CD14-positive monocyte (primary cell): ENCODE results near the gene STXBP2. TPM values are rescaled to one million over a fixed set of nuclear protein-coding genes. Genes with fewer than 3 reads are reported as not detected.

Experiments
- DNase-seq, 3 donors: peaks; one replicate each; pipeline ENCODE4 v3.0.0-alpha.2; 2011 to 2022
- H2AFZ ChIP-seq: 2 replicates; pipeline ENCODE4 v1.6.0; 2012; ENCODE audit warnings: mild to moderate bottlenecking, low read depth, low read length, inconsistent platforms; ENCODE audit not compliant: insufficient read depth, poor library complexity, severe bottlenecking
- H3K27ac ChIP-seq, 2 donors: 1 replicate in 1 of 2; 2 replicates in 1 of 2; pipeline ENCODE4 v1.5.1; 2012 to 2013; ENCODE audit warnings: low read length in 2 of 2, control low read depth in 1 of 2, inconsistent platforms in 1 of 2, low read depth in 1 of 2, mild to moderate bottlenecking in 1 of 2
- H3K27me3 ChIP-seq, 2 donors: one replicate each; pipeline versions ENCODE4 v1.6.0 to v1.6.1; 2011 to 2013; ENCODE audit warnings: low read length in 2 of 2; ENCODE audit not compliant: control insufficient read depth in 2 of 2, insufficient read depth in 2 of 2
- H3K36me3 ChIP-seq, 2 donors: replicated peaks in 1 of 2; 1 replicate in 1 of 2; 2 replicates in 1 of 2; pipeline versions ENCODE4 v1.5.1 to v1.6.1; 2012 to 2013; ENCODE audit warnings: low read length in 2 of 2, control low read depth in 1 of 2, inconsistent platforms in 1 of 2, mild to moderate bottlenecking in 1 of 2; ENCODE audit not compliant: insufficient read depth in 2 of 2, control insufficient read depth in 1 of 2
- H3K4me1 ChIP-seq, 2 donors: 1 replicate in 1 of 2; 2 replicates in 1 of 2; pipeline versions ENCODE4 v1.5.1 to v1.6.1; 2012 to 2013; ENCODE audit warnings: low read length in 2 of 2, control low read depth in 1 of 2, inconsistent platforms in 1 of 2, mild to moderate bottlenecking in 1 of 2, moderate library complexity in 1 of 2; ENCODE audit not compliant: insufficient read depth in 2 of 2, control insufficient read depth in 1 of 2
- H3K4me2 ChIP-seq: replicated peaks from 2 replicates; pipeline ENCODE3; 2012; ENCODE audit warnings: low read length, moderate library complexity, mild to moderate bottlenecking; ENCODE audit not compliant: poor library complexity, severe bottlenecking; ENCODE audit errors: extremely low read depth
- H3K4me3 ChIP-seq, 3 experiments: fragments of 200-600 bp in 1 of 3; sonication (generic) in 1 of 3; replicated peaks in 1 of 3; 1 replicate in 2 of 3; 2 replicates in 1 of 3; pipeline ENCODE4 v1.5.1; 2011 to 2013; ENCODE audit warnings: low read length in 3 of 3, mild to moderate bottlenecking in 3 of 3, control low read depth in 2 of 3, low read depth in 2 of 3, inconsistent platforms in 1 of 3, moderate library complexity in 1 of 3
- H3K79me2 ChIP-seq: 2 replicates; pipeline ENCODE4 v1.6.0; 2012; ENCODE audit warnings: mild to moderate bottlenecking, control low read depth, inconsistent platforms, low read length, moderate library complexity; ENCODE audit not compliant: insufficient read depth
- H3K9ac ChIP-seq: 2 replicates; pipeline ENCODE4 v1.6.0; 2017; ENCODE audit warnings: low read length, mild to moderate bottlenecking; ENCODE audit not compliant: insufficient read depth, poor library complexity, severe bottlenecking
- H3K9me3 ChIP-seq, 2 donors: replicated peaks in 1 of 2; 1 replicate in 1 of 2; 2 replicates in 1 of 2; pipeline versions ENCODE4 v1.5.1 to v1.6.1; 2012 to 2013; ENCODE audit warnings: low read length in 2 of 2, control low read depth in 1 of 2; ENCODE audit not compliant: control insufficient read depth in 1 of 2, insufficient read depth in 1 of 2
- H4K20me1 ChIP-seq: 2 replicates; pipeline ENCODE4 v1.6.0; 2012; ENCODE audit warnings: mild to moderate bottlenecking, low read length, control low read depth, moderate library complexity; ENCODE audit not compliant: insufficient read depth
- H3K27ac Mint-ChIP-seq, 7 donors: one replicate each; pipeline ENCODE4 v1.8.0; 2020; ENCODE audit warnings: mild to moderate bottlenecking in 7 of 7, mixed read lengths in 7 of 7, moderate library complexity in 6 of 7, inconsistent platforms in 2 of 7
- H3K27me3 Mint-ChIP-seq, 3 donors: one replicate each; pipeline ENCODE4 v1.8.0; 2021 to 2022; ENCODE audit warnings: low read depth in 3 of 3, mild to moderate bottlenecking in 3 of 3, mixed read lengths in 3 of 3, moderate library complexity in 3 of 3, inconsistent platforms in 1 of 3
- H3K36me3 Mint-ChIP-seq, 2 donors: one replicate each; pipeline ENCODE4 v1.8.0; 2020; ENCODE audit warnings: mixed read lengths in 2 of 2, inconsistent platforms in 1 of 2, mild to moderate bottlenecking in 1 of 2
- H3K4me1 Mint-ChIP-seq: one replicate; pipeline ENCODE4 v1.8.0; 2020; ENCODE audit warnings: mild to moderate bottlenecking, mixed read lengths
- H3K4me3 Mint-ChIP-seq, 2 donors: one replicate each; pipeline ENCODE4 v1.8.0; 2020; ENCODE audit warnings: mild to moderate bottlenecking in 2 of 2, mixed read lengths in 2 of 2, moderate library complexity in 1 of 2
- H3K9me3 Mint-ChIP-seq, 7 donors: one replicate each; pipeline ENCODE4 v1.8.0; 2020 to 2022; ENCODE audit warnings: mixed read lengths in 7 of 7, mild to moderate bottlenecking in 6 of 7, moderate library complexity in 6 of 7, inconsistent platforms in 2 of 7
- CTCF ChIP-seq: fragments of 200-600 bp; IDR thresholded peaks from one replicate; pipeline ENCODE4 v1.8.0; 2022; ENCODE audit warnings: antibody characterized with exemption, mild to moderate bottlenecking
- WGBS: methylation state at CpG from one replicate; pipeline ENCODE4 v1.1.5; 2013; ENCODE audit warnings: missing lambda C conversion rate; ENCODE audit not compliant: insufficient coverage; 5-methylcytosine and 5-hydroxymethylcytosine counted together
- intact Hi-C, 2 donors: fragments of 100-400 bp; cut with micrococcal nuclease; formaldehyde crosslinking; loops; one replicate each; pipeline versions ENCODE4 v1.15.0 to v1.15.1; 2023
- polyA plus RNA-seq, 3 donors: library from polyadenylated mRNA; depleted of rRNA in 1 of 3; unstranded in 2 of 3; stranded (reverse) in 1 of 3; fragments of 300-500 nt in 2 of 3; fragments of >200 nt in 1 of 3; fragmentation: Illumina TruSeq in 2 of 3; gene quantifications; 1 replicate in 2 of 3; 2 replicates in 1 of 3; pipeline ENCODE4 v1.2.3, GENCODE V29; 2012 to 2021

Gene STXBP2
- polyA plus RNA-seq, 3 donors = 249 to 846 (median 327) TPM

GRCh38 chr19:7654401-7654800 lies 17.5 kb downstream of the STXBP2 start:
- Histone ChIP-seq H3K79me2 (no peaks in the 10 kb centered on the region), H3K4me1 (peaks cover 72 to 75% of the 10 kb centered on the region in 2 donors), H3K36me3 (no peaks in the 10 kb centered on the region), H3K4me2 (no peak overlapping the region), H3K4me3 (no peak overlapping the region), H2AFZ (no peak overlapping the region), H3K9ac (no peak overlapping the region), H3K27ac (peak overlapping the region; percentile 99 to 100), H3K9me3 (no peaks in the 10 kb centered on the region), H4K20me1 (no peaks in the 10 kb centered on the region), H3K27me3 (no peaks in the 10 kb centered on the region)
- H3K27me3 Mint-ChIP-seq = peaks cover 0 to 11% (median 2%) of the 10 kb centered on the region in 3 donors
- DNase-seq = no peak
- no peak for TF ChIP-seq CTCF
- intact Hi-C loops = loop anchor here in 1 of 2 donors (2.0 to 10.0 kb wide), 2 partner anchors 52 to 110 kb away; no protein-coding TSS in a partner anchor
- H3K4me1 Mint-ChIP-seq = peaks cover 64% of the 10 kb centered on the region
- H3K4me3 Mint-ChIP-seq = no peak overlapping the region
- WGBS = 90% methylated on average over 6 of the region's 8 CpGs
- H3K9me3 Mint-ChIP-seq = peaks cover 0 to 2% (median 0%) of the 10 kb centered on the region in 7 donors
- H3K27ac Mint-ChIP-seq = peak overlapping the region; percentile 98 to 100 (median 99)
- no peaks in the 10 kb centered on the region for H3K36me3 Mint-ChIP-seq

DNA sequence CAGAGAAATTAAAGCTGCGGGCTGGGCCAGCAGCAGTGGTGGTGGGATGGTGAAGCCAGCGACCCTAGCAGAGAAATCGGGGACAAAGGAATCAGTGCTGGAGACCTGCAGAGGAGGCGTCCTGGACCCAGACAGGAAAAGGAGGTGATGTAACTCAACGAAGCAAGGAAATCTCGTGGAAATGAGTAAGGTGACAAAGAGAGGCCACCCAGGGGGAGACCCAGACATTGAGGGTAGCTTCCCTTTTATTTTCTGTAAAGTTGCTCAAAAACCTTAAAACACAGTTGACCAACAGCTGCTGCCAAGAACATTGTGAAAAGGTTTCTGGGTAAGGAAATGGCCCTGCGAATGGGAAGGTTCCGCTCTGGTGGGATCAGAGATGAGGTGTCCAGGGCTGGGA lies 18.7 kb downstream of the STXBP2 start:
- H3K27ac ChIP-seq = peak overlapping the region; percentile 99 to 100
- no peak overlapping the region for H3K4me3 ChIP-seq
- peak overlapping the region; percentile 98 to 100 (median 99) for H3K27ac Mint-ChIP-seq
- peaks cover 0 to 2% (median 0%) of the 10 kb centered on the region in 7 donors for H3K9me3 Mint-ChIP-seq
- H4K20me1 ChIP-seq = no peaks in the 10 kb centered on the region
- H3K36me3 Mint-ChIP-seq = no peaks in the 10 kb centered on the region
- 4% methylated on average over 5 of the region's 8 CpGs for WGBS
- H3K4me1 Mint-ChIP-seq = peaks cover 64% of the 10 kb centered on the region
- peaks cover 0 to 10% (median 2%) of the 10 kb centered on the region in 3 donors for H3K27me3 Mint-ChIP-seq
- peak; percentile 94 to 99 (median 97) for DNase-seq
- H3K79me2 ChIP-seq = no peaks in the 10 kb centered on the region
- no peak overlapping the region for H2AFZ ChIP-seq
- intact Hi-C loops = loop anchor here in 1 of 2 donors (2.0 to 10.0 kb wide), 2 partner anchors 51 to 111 kb away; no protein-coding TSS in a partner anchor
- H3K4me2 ChIP-seq = no peak overlapping the region
- peak overlapping the region; percentile 81 for H3K9ac ChIP-seq
- H3K36me3 ChIP-seq = no peaks in the 10 kb centered on the region
- peaks cover 73 to 75% of the 10 kb centered on the region in 2 donors for H3K4me1 ChIP-seq
- H3K4me3 Mint-ChIP-seq = peak overlapping the region in 1 of 2 donors; percentile 36
- TF ChIP-seq CTCF = no peak
- H3K9me3 ChIP-seq = no peaks in the 10 kb centered on the region
- H3K27me3 ChIP-seq = no peaks in the 10 kb centered on the region
